ENCODE results near the gene MALAT1.
"Not testable (repeated sequence)": the region's sequence is repeated elsewhere in the genome, so short reads cannot be mapped to it uniquely, and the experiment has no call there.

Gene MALAT1

DNA sequence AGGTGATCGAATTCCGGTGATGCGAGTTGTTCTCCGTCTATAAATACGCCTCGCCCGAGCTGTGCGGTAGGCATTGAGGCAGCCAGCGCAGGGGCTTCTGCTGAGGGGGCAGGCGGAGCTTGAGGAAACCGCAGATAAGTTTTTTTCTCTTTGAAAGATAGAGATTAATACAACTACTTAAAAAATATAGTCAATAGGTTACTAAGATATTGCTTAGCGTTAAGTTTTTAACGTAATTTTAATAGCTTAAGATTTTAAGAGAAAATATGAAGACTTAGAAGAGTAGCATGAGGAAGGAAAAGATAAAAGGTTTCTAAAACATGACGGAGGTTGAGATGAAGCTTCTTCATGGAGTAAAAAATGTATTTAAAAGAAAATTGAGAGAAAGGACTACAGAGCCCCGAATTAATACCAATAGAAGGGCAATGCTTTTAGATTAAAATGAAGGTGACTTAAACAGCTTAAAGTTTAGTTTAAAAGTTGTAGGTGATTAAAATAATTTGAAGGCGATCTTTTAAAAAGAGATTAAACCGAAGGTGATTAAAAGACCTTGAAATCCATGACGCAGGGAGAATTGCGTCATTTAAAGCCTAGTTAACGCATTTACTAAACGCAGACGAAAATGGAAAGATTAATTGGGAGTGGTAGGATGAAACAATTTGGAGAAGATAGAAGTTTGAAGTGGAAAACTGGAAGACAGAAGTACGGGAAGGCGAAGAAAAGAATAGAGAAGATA is at the start of gene MALAT1:
TSS of gene MALAT1 (plus strand) at position 69 of the 736 bp plus-strand sequence.
- peak; percentile 64 for DNase-seq

GRCh38 chr11:65451301-65451700 is 47.5 kb upstream of the MALAT1 start:
- not testable (repeated sequence) for DNase-seq

DNA sequence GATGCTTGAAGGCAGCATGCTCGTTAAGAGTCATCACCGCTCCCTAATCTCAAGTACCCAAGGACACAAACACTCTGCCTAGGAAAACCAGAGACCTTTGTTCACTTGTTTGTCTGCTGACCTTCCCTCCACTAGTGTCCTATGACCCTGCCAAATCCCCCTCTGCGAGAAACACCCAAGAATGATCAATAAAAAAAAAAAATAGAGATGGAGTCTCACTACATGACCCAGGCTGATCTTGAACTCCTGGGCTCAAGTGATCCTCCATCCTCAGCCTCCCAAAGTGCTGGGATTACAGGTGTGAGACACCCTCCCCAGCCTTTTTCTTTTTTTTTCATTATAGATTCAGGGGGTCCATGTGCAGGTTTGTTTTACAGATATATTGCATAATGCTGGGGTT is 46.6 kb upstream of the MALAT1 start:
- DNase-seq, result not testable (repeated sequence)

DNA sequence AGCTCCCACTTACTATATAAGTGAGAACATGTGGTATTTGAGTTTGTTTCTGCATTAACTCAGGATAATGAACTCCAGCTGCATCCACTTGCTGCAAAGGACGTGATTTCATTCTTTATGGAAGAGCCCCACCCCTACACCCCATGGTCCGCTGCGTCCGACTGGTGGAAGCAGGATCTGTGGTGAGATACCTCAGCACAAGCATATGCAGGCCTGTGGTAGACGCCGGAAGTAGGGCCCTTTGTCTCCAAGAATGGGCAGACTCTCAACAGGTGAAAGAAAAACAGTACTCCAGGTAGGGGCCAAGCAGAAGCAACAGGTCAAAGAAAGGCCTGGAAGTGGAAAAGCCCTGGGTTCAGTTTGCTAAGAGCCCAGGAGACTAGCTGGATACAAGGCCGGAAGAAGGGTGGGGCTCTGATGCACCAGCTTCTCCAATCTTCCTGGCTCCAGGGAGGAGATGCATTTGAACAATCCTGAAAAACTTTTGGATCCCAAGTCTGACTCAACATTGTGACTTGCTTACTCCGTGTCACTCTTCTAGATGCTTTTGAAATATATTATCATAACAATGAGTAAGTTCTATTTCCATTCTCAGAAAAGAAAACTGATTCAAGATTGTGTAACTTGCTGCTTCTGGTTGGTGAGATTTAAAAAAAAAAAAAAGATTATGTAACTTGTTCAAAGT is 45.9 kb upstream of the MALAT1 start:
- DNase-seq, result no peak

GRCh38 chr11:65454311-65454695 is 44.5 kb upstream of the MALAT1 start:
- DNase-seq, result no peak

- DNase-seq, result peak; percentile 54
These were observed 44.0 kb upstream of the MALAT1 start for GRCh38 chr11:65454696-65455456.

DNA sequence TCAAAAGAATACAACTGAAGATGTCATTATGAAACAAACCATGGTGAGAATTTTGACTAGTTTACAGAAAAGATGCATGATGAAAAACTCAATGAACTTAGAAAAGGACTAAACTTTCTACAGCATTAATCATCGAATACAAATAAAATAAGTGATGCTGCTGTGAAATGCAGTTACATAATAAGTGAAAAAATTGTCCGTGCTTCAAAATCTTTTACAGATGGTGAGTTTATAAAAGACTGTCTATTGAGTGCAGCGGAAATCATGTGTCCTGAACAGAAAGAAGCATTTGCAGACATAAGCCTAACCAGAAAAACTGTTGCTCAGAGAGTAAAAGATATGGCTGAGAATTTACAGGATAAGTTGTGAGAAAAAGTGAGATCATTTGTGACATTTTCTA is 42.4 kb upstream of the MALAT1 start:
- DNase-seq, result no peak

- no peak for DNase-seq
These were observed 39.3 kb upstream of the MALAT1 start for GRCh38 chr11:65459552-65459951.

- DNase-seq, result not testable (repeated sequence)
These were observed 33.4 kb upstream of the MALAT1 start for GRCh38 chr11:65465471-65465870.

GRCh38 chr11:65467306-65467705 is 31.5 kb upstream of the MALAT1 start:
- DNase-seq, result not testable (repeated sequence)

DNA sequence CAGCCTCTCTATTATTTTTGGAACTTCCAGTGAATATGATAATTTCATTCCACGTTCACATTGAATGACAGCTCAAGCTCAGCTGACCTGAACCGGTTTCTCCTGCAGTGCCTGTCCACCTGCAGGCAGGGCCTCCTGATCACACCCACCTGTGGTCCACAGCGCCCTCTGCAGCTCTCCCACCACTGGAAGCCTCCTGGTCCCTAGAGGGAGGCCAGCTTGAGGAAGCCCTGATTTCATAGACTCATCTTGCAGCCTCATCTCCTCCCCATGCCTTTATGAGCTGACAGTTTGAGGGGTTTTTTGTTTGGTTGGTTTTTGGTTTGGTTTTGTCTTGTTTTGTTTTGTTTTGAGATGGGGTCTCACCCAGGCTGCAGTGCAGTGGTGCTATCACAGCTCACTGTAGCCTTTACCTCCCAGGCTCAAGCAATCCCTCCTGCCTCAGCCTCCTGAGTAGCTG is 29.9 kb upstream of the MALAT1 start:
- DNase-seq, result no peak

DNA sequence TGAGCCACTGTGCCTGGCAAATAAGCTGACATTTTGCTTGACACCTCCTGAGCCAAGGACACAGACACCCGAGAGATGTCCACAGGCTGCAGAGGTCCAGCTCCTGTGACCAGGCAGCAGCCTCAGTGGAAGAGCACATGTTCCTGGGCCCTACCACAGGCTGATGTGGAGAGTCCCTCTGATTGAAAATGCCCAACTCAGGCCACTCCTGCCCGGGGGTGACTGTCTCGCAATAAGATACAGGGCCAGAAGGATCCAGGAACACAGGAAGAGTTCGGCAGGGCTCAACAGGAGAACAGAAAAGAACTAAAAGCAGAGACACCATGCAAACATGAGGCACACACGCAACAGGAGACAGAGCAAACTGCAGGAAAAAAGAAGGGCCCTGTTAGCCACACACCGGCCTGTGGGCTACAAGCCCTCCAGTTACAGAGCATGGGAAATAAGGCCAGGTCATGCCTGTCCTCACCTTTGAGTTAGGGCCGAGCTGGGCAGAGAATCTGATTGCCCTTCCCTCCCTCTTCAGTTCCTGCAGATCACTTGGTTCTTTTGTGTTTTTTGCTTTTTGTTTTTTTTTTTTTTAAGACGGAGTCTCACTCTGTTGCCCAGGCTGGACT is 28.3 kb upstream of the MALAT1 start:
- no peak for DNase-seq

DNA sequence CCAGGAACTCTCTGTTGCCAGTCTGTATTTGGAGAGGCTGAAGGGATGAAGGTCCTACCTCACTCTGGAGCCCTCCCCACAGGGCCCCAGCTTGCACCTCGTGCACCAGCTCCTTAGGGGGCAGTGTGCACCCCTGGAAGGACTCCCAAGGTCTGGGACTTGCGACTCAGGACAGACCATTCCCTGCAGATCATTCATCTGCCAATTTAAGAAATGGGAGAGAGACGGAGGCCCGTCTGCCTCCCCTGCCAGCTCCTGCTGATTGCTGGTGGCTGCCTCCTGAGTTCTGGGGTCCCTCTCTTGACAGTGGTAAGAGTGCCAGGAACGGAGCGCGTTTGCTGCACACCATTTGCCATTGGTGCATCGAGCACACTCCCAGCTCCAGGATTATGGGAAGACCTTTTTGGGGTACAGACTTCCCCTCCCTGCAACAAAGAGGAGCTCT is 27.4 kb upstream of the MALAT1 start:
- DNase-seq, result peak; percentile 33

DNA sequence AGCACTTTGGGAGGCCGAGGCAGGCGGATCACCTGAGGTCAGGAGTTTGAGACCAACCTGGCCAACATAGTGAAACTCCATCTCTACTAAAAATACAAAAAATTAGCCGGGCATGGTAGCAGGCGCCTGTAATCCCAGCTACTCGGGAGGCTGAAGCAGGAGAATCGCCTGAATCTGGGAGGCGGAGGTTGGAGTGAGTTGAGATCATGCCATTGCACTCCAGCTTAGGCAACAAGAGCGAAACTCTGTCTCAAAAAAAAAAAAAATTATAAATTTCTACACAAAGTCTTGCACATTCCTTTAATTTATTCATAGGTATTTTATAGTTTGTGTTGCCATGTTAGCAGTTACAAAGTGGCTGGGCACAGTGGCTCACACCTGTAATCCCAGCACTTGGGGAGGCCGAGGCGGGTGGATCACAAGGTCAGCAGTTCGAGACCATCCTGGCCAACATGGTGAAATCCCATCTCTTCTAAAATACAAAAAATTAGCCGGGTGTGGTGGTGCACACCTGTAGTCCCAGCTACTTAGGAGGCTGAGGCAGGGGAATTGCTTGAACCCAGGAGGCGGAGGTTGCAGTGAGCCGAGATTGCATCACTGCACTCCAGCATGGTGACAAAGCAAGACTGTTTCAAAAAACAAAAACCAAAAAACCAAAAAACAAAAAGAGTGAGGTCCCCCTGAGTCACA is 26.1 kb upstream of the MALAT1 start:
- DNase-seq, result not testable (repeated sequence)

- DNase-seq, result no peak
These were observed 25.5 kb upstream of the MALAT1 start for GRCh38 chr11:65473278-65473860.

GRCh38 chr11:65474864-65475263 is 24.0 kb upstream of the MALAT1 start:
- DNase-seq, result no peak

DNA sequence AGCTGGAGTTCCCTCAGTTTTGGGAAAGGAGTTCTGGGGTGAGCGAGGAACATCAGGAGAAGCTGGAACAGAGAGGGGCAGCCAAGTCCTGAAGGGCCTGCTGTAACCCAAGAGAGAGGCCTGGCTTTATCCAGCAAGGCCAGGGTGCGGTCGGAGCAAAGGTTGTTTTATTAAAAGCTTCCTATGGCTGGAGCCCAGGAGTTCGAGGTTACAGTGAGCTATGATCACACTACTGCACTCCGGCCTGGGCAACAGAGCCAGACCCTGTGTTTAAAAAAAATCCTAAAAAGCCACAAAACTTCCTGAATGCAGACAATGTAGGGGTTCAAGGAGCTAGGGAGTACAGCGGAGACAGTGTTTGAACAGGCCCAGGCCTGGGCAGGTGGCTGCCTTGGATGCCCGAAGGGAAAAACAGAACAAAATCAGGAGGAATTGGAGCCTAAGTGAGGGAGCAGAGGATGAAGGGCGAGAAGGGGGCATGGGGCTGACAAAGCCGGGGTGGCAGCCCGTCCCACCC is 22.2 kb upstream of the MALAT1 start:
- no peak for DNase-seq

GRCh38 chr11:65477149-65477965 is 21.5 kb upstream of the MALAT1 start:
- DNase-seq, result peak; percentile 79

- no peak for DNase-seq
These were observed 20.3 kb upstream of the MALAT1 start for GRCh38 chr11:65478388-65479183.
